ENCODE measurements around the gene KRTAP4-9.
"Not testable (repeated sequence)": the region's sequence is repeated elsewhere in the genome, so short reads cannot be mapped to it uniquely, and the experiment has no call there.

The KRTAP4-9 gene

GRCh38 chr17:41088760-41089352 lies 16.3 kb upstream of the KRTAP4-9 start:
- not testable (repeated sequence) for DNase-seq (ENCODE audit: insufficient read length, low spot score); FAIRE-seq

GRCh38 chr17:41096055-41096454 lies 9.1 kb upstream of the KRTAP4-9 start:
- DNase-seq (ENCODE audit: insufficient read length, low spot score) (no peak), FAIRE-seq (no peak)

GRCh38 chr17:41098042-41098441 lies 7.1 kb upstream of the KRTAP4-9 start, which contains the start of gene KRTAP4-8:
TSS of gene KRTAP4-8 (minus strand) at chr17:41098142. CDS start at chr17:41098084, 58 bp downstream.
- FAIRE-seq, result no peak
- DNase-seq (ENCODE audit: insufficient read length, low spot score), result no peak

- DNase-seq (ENCODE audit: insufficient read length, low spot score), result no peak
- FAIRE-seq, result no peak
These were observed 6.7 kb upstream of the KRTAP4-9 start for GRCh38 chr17:41098481-41098880.

- DNase-seq (ENCODE audit: insufficient read length, low spot score); FAIRE-seq: not testable (repeated sequence)
These were observed 5.3 kb upstream of the KRTAP4-9 start for GRCh38 chr17:41099682-41100480.

- no peak for FAIRE-seq
- DNase-seq (ENCODE audit: insufficient read length, low spot score), result no peak
These were observed 3.5 kb upstream of the KRTAP4-9 start, which contains the start of gene KRTAP4-16 for GRCh38 chr17:41101586-41102259. TSS of gene KRTAP4-16 (minus strand) at chr17:41102209. CDS start at chr17:41102209, 0 bp downstream.

- no peak for FAIRE-seq
- DNase-seq (ENCODE audit: insufficient read length, low spot score), result no peak
These were observed 1.3 kb upstream of the KRTAP4-9 start for GRCh38 chr17:41103896-41104295.

- not testable (repeated sequence) for FAIRE-seq; DNase-seq (ENCODE audit: insufficient read length, low spot score)
These were observed 677 bp upstream of the KRTAP4-9 start for GRCh38 chr17:41104386-41105038.

- DNase-seq (ENCODE audit: insufficient read length, low spot score), result no peak
- FAIRE-seq, result no peak
These were observed 2.8 kb downstream of the KRTAP4-9 start for GRCh38 chr17:41107941-41108450.

- not testable (repeated sequence) for DNase-seq (ENCODE audit: insufficient read length, low spot score); FAIRE-seq
These were observed 3.7 kb downstream of the KRTAP4-9 start for GRCh38 chr17:41108728-41109386.

GRCh38 chr17:41111151-41111885 lies 6.1 kb downstream of the KRTAP4-9 start:
- no peak for DNase-seq (ENCODE audit: insufficient read length, low spot score)
- FAIRE-seq, result no peak

GRCh38 chr17:41116297-41116696 lies 11.1 kb downstream of the KRTAP4-9 start:
- DNase-seq (ENCODE audit: insufficient read length, low spot score) (no peak), FAIRE-seq (no peak)

GRCh38 chr17:41117846-41118386 lies 12.7 kb downstream of the KRTAP4-9 start, which contains the start of gene KRTAP4-11:
TSS of gene KRTAP4-11 (minus strand) at chr17:41118373. CDS start at chr17:41118315, 58 bp downstream.
- not testable (repeated sequence) for DNase-seq (ENCODE audit: insufficient read length, low spot score); FAIRE-seq

GRCh38 chr17:41118721-41119120 lies 13.5 kb downstream of the KRTAP4-9 start:
- FAIRE-seq (no peak), DNase-seq (ENCODE audit: insufficient read length, low spot score) (no peak)

GRCh38 chr17:41119696-41120690 lies 14.8 kb downstream of the KRTAP4-9 start:
- DNase-seq (ENCODE audit: insufficient read length, low spot score); FAIRE-seq: not testable (repeated sequence)

- no peak for FAIRE-seq
- DNase-seq (ENCODE audit: insufficient read length, low spot score), result no peak
These were observed 16.6 kb downstream of the KRTAP4-9 start for GRCh38 chr17:41121742-41122141.

- FAIRE-seq, result not testable (repeated sequence)
These were observed 18.3 kb downstream of the KRTAP4-9 start for GRCh38 chr17:41123292-41123990.

More at GRCh38 chr17:41123292-41123990, 18.3 kb downstream of the KRTAP4-9 start:
- not testable (repeated sequence) for DNase-seq (ENCODE audit: insufficient read length, low spot score)
